ENCODE results near the gene SLC25A38.

SLC25A38 gene

GRCh38 chr3:39434574-39434973 is 51.4 kb downstream of the SLC25A38 start:
- DNase-seq (ENCODE audit: low spot score) = no peak

GRCh38 chr3:39435006-39435748 is 52.0 kb downstream of the SLC25A38 start:
- no peak for DNase-seq (ENCODE audit: low spot score)

- DNase-seq (ENCODE audit: low spot score) = no peak
Observed at GRCh38 chr3:39438880-39439279, 55.7 kb downstream of the SLC25A38 start.

GRCh38 chr3:39440316-39440715 is 57.1 kb downstream of the SLC25A38 start:
- DNase-seq (ENCODE audit: low spot score) = no peak

- peak; percentile 15 for DNase-seq (ENCODE audit: low spot score)
Observed at GRCh38 chr3:39443530-39443929, 60.4 kb downstream of the SLC25A38 start.

- no peak for DNase-seq (ENCODE audit: low spot score)
Observed at GRCh38 chr3:39445927-39446326, 62.8 kb downstream of the SLC25A38 start.

- no peak for DNase-seq (ENCODE audit: low spot score)
Observed at GRCh38 chr3:39446444-39446843, 63.3 kb downstream of the SLC25A38 start.

Data from cerebellar cortex (tissue), 1 donor.